ENCODE measurements around the gene NCKAP5. TPM values are rescaled to one million over a fixed set of nuclear protein-coding genes. Genes with fewer than 3 reads are reported as not detected.

NCKAP5 gene
- total and polyA plus RNA-seq, 9 of the 15 experiments (the other 6 are each of a cell fraction or from before 2014, with no cell fraction given) = not detected

DNA sequence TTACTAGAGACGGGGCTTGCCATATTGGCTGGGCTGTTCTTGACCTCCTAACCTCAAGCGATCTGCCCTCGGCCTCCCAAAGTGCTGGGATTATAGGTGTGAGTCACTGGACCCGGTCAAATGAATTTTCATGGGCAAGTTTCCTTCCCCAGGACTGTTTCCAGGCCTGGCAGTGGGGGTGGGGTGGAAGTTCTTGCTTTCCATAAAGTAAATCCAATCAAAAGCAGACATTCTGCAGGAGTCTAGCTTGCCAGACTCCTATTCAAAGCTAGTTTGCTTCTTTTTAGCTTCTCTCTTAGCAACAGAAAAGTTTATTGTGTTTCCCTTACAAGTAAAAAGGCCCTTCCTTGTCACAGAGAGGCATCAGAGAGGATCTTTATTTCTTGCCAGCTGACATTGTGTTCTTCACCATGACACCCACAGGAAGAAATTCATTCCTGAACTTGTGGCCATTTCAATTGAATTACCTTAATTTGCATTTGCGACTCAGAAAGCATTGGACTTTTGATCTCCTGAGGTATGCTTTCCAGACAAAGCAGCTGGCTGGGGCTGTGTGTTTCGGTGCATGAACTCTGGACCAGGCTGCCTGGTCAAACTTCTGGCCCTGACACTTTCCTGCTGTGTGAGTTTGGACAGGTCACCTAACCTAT lies 936.1 kb downstream of the NCKAP5 start:
- H3K4me3 ChIP-seq = no peak overlapping the region
- H3K27me3 ChIP-seq (ENCODE audit: control insufficient read depth in 2 of 2, insufficient read depth in 2 of 2, low read length in 2 of 2) = no peaks in the 10 kb centered on the region
- no peaks in the 10 kb centered on the region for H3K9me3 ChIP-seq (replicated peaks; ENCODE audit: control insufficient read depth, insufficient read depth, low read depth, low read length)
- in situ Hi-C loops (cut with MboI) (no loop called here), intact Hi-C loops (cut with micrococcal nuclease) (no loop called here)
- H3K27ac ChIP-seq (ENCODE audit: extremely low read depth, low read depth, low read length) = no peak overlapping the region
- ATAC-seq (no peak), FAIRE-seq (no peak), DNase-seq (ENCODE audit: extremely low read depth in 1 of 4, low spot score in 3 of 4) (no peak)
- no peak overlapping the region for H3K4me2 ChIP-seq (ENCODE audit: insufficient read depth, low read length)
- TF ChIP-seq, protein P1, sequence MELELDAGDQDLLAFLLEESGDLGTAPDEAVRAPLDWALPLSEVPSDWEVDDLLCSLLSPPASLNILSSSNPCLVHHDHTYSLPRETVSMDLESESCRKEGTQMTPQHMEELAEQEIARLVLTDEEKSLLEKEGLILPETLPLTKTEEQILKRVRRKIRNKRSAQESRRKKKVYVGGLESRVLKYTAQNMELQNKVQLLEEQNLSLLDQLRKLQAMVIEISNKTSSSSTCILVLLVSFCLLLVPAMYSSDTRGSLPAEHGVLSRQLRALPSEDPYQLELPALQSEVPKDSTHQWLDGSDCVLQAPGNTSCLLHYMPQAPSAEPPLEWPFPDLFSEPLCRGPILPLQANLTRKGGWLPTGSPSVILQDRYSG (tag; conservative IDR thresholded peaks at IDR 0.05; ENCODE audit: low read depth) = no peak
- TF ChIP-seq GATAD2A (IDR thresholded peaks at IDR 0.05) = no peak
- TF ChIP-seq MTF1 (CRISPR knock-in tag; IDR thresholded peaks at IDR 0.05; ENCODE audit: borderline replicate concordance) = no peak
- TF ChIP-seq SP2 (IDR thresholded peaks at IDR 0.05; ENCODE audit: extremely low read depth, low read depth, low read length, poor library complexity, severe bottlenecking) = no peak
- TF ChIP-seq, protein P2, sequence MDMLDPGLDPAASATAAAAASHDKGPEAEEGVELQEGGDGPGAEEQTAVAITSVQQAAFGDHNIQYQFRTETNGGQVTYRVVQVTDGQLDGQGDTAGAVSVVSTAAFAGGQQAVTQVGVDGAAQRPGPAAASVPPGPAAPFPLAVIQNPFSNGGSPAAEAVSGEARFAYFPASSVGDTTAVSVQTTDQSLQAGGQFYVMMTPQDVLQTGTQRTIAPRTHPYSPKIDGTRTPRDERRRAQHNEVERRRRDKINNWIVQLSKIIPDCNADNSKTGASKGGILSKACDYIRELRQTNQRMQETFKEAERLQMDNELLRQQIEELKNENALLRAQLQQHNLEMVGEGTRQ (CRISPR knock-in tag; IDR thresholded peaks at IDR 0.05) = no peak
- TF ChIP-seq KLF16 (IDR thresholded peaks at IDR 0.05) = no peak
- TF ChIP-seq, protein P3, sequence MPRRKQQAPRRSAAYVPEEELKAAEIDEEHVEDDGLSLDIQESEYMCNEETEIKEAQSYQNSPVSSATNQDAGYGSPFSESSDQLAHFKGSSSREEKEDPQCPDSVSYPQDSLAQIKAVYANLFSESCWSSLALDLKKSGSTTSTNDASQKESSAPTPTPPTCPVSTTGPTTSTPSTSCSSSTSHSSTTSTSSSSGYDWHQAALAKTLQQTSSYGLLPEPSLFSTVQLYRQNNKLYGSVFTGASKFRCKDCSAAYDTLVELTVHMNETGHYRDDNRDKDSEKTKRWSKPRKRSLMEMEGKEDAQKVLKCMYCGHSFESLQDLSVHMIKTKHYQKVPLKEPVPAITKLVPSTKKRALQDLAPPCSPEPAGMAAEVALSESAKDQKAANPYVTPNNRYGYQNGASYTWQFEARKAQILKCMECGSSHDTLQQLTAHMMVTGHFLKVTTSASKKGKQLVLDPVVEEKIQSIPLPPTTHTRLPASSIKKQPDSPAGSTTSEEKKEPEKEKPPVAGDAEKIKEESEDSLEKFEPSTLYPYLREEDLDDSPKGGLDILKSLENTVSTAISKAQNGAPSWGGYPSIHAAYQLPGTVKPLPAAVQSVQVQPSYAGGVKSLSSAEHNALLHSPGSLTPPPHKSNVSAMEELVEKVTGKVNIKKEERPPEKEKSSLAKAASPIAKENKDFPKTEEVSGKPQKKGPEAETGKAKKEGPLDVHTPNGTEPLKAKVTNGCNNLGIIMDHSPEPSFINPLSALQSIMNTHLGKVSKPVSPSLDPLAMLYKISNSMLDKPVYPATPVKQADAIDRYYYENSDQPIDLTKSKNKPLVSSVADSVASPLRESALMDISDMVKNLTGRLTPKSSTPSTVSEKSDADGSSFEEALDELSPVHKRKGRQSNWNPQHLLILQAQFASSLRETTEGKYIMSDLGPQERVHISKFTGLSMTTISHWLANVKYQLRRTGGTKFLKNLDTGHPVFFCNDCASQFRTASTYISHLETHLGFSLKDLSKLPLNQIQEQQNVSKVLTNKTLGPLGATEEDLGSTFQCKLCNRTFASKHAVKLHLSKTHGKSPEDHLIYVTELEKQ (CRISPR knock-in tag; IDR thresholded peaks at IDR 0.05) = no peak
- no peaks in the 10 kb centered on the region for H4K20me1 ChIP-seq (replicated peaks; ENCODE audit: control insufficient read depth, insufficient read depth, low read length)
- ChIA-PET POLR2A (interaction anchor here (0.6 to 1.1 kb wide), 2 partner anchors 9 to 34 kb away, joined by 3 read pairs; no protein-coding TSS in a partner anchor), CTCF (ENCODE audit: low intra/inter-chr PET ratio) (no interaction called here)
- no peaks in the 10 kb centered on the region for H3K9me1 ChIP-seq (ENCODE audit: control insufficient read depth, insufficient read depth, low read length)
- no peaks in the 10 kb centered on the region for H3K79me2 ChIP-seq (ENCODE audit: control insufficient read depth, insufficient read depth, low read length)
- no TSS peak for BruUV-seq (replicated peaks)
- no peaks in the 10 kb centered on the region for H3K4me1 ChIP-seq (replicated peaks in 1 of 2; ENCODE audit: control insufficient read depth in 2 of 2, insufficient read depth in 2 of 2, low read length in 2 of 2)
- H2AFZ ChIP-seq (ENCODE audit: low read depth, low read length) = no peak overlapping the region
- H3K36me3 ChIP-seq (ENCODE audit: control insufficient read depth, insufficient read depth, low read length) = no peaks in the 10 kb centered on the region
- WGBS (ENCODE audit: insufficient coverage, low coverage, missing lambda C conversion rate) = 0% methylated on average over 6 of the region's 6 CpGs
- no peak overlapping the region for H3K9ac ChIP-seq (ENCODE audit: insufficient read depth in 1 of 2, low read depth in 2 of 2, low read length in 2 of 2)

Measured in K562 (cell line).